ENCODE measurements around the gene FBXL13. TPM values are rescaled to one million over a fixed set of nuclear protein-coding genes. Genes with fewer than 3 reads are reported as not detected.

FBXL13 gene
- total RNA-seq, 4 donors from 2014 or later: 0.35 to 2.6 (median 1.3) TPM; not detected in 1

DNA sequence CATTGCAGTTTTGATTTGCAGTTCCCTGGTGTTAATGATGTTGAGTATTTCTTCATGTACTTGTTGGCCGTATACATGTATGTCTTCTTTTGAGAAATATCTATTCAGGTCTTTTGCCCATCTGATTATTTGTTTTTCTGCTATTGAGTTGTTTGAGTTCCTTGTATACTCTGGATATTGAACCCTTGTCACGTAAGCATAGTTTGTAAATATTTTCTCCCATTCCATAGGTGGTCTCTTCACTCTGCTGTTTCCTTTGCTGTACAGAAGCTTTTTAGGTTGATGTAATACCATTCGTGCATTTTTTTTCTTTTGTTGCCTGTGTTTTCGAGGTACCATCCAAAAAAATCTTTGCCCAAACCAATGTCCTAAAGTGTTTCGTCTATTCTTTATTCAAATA, 205.4 kb downstream of the FBXL13 start:
- no peaks in the 10 kb centered on the region for H3K4me1 ChIP-seq
- no peak overlapping the region for H3K4me3 ChIP-seq
- no peak for DNase-seq
- no peaks in the 10 kb centered on the region for H3K27me3 ChIP-seq
- no peaks in the 10 kb centered on the region for H3K36me3 ChIP-seq
- TF ChIP-seq, protein P1, sequence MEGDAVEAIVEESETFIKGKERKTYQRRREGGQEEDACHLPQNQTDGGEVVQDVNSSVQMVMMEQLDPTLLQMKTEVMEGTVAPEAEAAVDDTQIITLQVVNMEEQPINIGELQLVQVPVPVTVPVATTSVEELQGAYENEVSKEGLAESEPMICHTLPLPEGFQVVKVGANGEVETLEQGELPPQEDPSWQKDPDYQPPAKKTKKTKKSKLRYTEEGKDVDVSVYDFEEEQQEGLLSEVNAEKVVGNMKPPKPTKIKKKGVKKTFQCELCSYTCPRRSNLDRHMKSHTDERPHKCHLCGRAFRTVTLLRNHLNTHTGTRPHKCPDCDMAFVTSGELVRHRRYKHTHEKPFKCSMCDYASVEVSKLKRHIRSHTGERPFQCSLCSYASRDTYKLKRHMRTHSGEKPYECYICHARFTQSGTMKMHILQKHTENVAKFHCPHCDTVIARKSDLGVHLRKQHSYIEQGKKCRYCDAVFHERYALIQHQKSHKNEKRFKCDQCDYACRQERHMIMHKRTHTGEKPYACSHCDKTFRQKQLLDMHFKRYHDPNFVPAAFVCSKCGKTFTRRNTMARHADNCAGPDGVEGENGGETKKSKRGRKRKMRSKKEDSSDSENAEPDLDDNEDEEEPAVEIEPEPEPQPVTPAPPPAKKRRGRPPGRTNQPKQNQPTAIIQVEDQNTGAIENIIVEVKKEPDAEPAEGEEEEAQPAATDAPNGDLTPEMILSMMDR (IDR thresholded peaks at IDR 0.05): no peak
- no peak for TF ChIP-seq POLR2A (IDR thresholded peaks at IDR 0.05)
- H3K27ac ChIP-seq: no peak overlapping the region
- H3K9me3 ChIP-seq: no peaks in the 10 kb centered on the region

DNA sequence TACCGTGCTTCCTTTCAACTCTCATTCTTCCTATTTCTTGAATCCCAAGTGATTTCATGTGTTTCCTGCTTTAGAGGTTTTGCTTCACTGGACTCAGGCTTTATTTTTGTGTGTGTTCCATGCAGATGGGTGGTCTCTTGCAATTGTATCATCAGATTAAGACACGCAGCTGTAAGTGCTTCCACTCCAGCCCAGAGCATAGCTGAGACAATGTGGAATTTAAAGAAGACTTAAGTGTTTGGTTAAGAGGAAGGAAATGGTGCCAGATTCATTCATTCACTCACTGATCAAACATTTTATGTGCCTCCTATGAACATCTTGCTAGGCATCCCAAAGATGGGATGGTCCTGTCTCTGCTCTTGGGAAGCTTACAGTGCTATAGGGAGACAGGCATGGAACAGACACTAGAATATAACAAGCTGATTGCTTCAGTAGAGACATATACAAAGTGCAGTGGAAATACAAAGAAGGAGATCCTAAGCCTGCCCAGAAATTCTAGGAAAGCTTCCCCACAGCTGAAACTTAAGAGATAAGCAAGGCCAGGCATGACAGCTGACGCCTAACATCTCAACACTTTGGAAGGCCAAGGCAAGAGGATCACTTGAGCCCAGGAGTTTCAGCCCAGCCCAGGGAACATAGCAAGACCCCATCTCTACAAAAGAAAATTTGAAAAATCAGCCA, 207.9 kb downstream of the FBXL13 start:
- H3K36me3 ChIP-seq: no peaks in the 10 kb centered on the region
- no peaks in the 10 kb centered on the region for H3K9me3 ChIP-seq
- no peak overlapping the region for H3K27ac ChIP-seq
- no peaks in the 10 kb centered on the region for H3K4me1 ChIP-seq
- no peaks in the 10 kb centered on the region for H3K27me3 ChIP-seq
- no peak for DNase-seq
- TF ChIP-seq, protein P1 (IDR thresholded peaks at IDR 0.05): no peak
- no peak for TF ChIP-seq POLR2A (IDR thresholded peaks at IDR 0.05)
- no peak overlapping the region for H3K4me3 ChIP-seq

DNA sequence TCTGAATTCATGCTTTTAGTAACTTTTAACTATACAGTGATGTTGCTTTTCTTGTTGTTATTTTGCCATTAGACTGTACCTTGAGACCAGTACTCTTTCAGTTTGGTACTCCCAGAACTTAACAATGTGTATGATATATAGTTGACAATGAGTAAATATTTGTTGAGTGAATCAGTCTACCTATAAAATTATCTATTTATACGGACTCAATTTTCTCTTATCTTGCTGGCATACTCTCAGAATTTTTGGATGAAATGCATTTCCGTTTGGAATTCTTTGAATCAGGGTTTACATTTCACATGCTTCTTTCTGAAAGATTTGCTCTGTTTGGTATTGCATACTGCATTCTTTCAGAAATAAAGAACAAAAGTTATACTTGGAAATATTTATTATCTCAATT, 209.6 kb downstream of the FBXL13 start:
- H3K4me1 ChIP-seq: no peaks in the 10 kb centered on the region
- DNase-seq: no peak
- H3K9me3 ChIP-seq: no peaks in the 10 kb centered on the region
- no peaks in the 10 kb centered on the region for H3K36me3 ChIP-seq
- H3K27me3 ChIP-seq: no peaks in the 10 kb centered on the region
- TF ChIP-seq POLR2A (IDR thresholded peaks at IDR 0.05): no peak
- TF ChIP-seq, protein P1 (IDR thresholded peaks at IDR 0.05): no peak
- H3K27ac ChIP-seq: no peak overlapping the region
- no peak overlapping the region for H3K4me3 ChIP-seq

DNA sequence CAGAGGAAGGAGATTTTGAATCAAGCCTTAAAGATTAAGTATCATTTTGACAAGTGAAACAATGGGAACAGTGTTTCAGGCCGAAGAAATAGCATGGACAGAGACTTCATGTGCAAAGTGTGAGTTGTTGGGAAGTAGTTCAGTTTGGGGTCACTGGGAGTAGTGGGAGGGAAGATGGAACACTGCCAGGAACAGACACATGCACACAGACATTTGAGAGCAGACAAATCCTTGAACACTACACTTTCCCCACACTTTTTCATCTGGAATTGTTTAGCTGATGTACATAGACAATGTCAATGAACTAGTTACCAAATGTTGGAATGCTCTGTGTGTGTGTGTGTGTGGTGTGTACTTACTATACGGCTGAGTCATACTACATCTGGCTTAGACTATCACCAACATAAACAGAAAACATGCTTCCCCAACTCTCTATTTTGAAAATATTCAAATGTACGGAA, 214.2 kb downstream of the FBXL13 start:
- H3K4me1 ChIP-seq: no peaks in the 10 kb centered on the region
- H3K27ac ChIP-seq: no peak overlapping the region
- H3K4me3 ChIP-seq: no peak overlapping the region
- no peak for DNase-seq
- no peaks in the 10 kb centered on the region for H3K27me3 ChIP-seq
- no peaks in the 10 kb centered on the region for H3K9me3 ChIP-seq
- no peak for TF ChIP-seq POLR2A (IDR thresholded peaks at IDR 0.05)
- TF ChIP-seq, protein P1 (IDR thresholded peaks at IDR 0.05): no peak
- H3K36me3 ChIP-seq: no peaks in the 10 kb centered on the region

DNA sequence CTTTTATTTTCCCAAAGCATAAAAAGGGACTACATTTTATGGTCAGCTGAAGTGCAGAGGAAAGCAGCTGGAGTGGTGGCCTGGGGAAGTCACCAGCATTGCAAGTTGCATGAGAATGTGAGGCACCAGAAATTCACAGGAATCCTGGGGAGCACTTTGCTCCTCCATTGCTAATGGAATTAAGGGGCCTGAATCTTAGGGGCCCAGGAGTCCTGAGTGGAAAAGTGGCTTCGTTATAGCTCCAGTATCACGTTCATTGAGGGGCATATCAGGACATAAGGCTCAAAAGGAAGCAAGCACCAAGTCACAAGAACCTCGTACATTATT, 214.8 kb downstream of the FBXL13 start:
- Histone ChIP-seq H3K27me3 (no peaks in the 10 kb centered on the region), H3K4me1 (no peaks in the 10 kb centered on the region), H3K4me3 (no peak overlapping the region), H3K36me3 (no peaks in the 10 kb centered on the region), H3K9me3 (no peaks in the 10 kb centered on the region), H3K27ac (no peak overlapping the region)
- TF ChIP-seq, protein P1 (IDR thresholded peaks at IDR 0.05): no peak
- no peak for TF ChIP-seq POLR2A (IDR thresholded peaks at IDR 0.05)
- DNase-seq: no peak
